ENCODE results near the gene SNX1.
"Not testable (repeated sequence)": the region's sequence is repeated elsewhere in the genome, so short reads cannot be mapped to it uniquely, and the experiment has no call there.

The SNX1 gene

GRCh38 chr15:64095795-64096667, at the start of gene SNX1:
Gene SNX1 (plus strand): TSS chr15:64095982. CDS start chr15:64096014, 32 bp downstream.
- peak; percentile 31 for DNase-seq

- no peak for DNase-seq
Measured at GRCh38 chr15:64046421-64047153, 49.2 kb upstream of the SNX1 start, which contains the start of gene DAPK2. Gene DAPK2 (minus strand): TSS chr15:64046485. CDS start chr15:64040261, 6,224 bp downstream.

GRCh38 chr15:64048781-64049460, 46.9 kb upstream of the SNX1 start:
- DNase-seq: no peak

GRCh38 chr15:64050281-64051092, 45.3 kb upstream of the SNX1 start:
- no peak for DNase-seq

GRCh38 chr15:64051093-64051402, 44.7 kb upstream of the SNX1 start:
- DNase-seq: no peak

- DNase-seq: no peak
Measured at GRCh38 chr15:64051407-64052259, 44.1 kb upstream of the SNX1 start.

- no peak for DNase-seq
Measured at GRCh38 chr15:64052925-64053491, 42.8 kb upstream of the SNX1 start.

GRCh38 chr15:64053674-64054073, 42.1 kb upstream of the SNX1 start:
- not testable (repeated sequence) for DNase-seq

- DNase-seq: no peak
Measured at GRCh38 chr15:64058279-64058678, 37.5 kb upstream of the SNX1 start.

- not testable (repeated sequence) for DNase-seq
Measured at GRCh38 chr15:64059104-64059503, 36.7 kb upstream of the SNX1 start.

- DNase-seq: no peak
Measured at GRCh38 chr15:64060716-64061115, 35.1 kb upstream of the SNX1 start.

- DNase-seq: no peak
Measured at GRCh38 chr15:64066451-64066850, 29.3 kb upstream of the SNX1 start.

GRCh38 chr15:64067564-64068030, 28.2 kb upstream of the SNX1 start:
- DNase-seq: peak; percentile 16

GRCh38 chr15:64068133-64068532, 27.6 kb upstream of the SNX1 start:
- no peak for DNase-seq

- no peak for DNase-seq
Measured at GRCh38 chr15:64070106-64070505, 25.7 kb upstream of the SNX1 start.

- DNase-seq: no peak
Measured at GRCh38 chr15:64070965-64071851, 24.6 kb upstream of the SNX1 start.

- no peak for DNase-seq
Measured at GRCh38 chr15:64071931-64072765, 23.6 kb upstream of the SNX1 start.

GRCh38 chr15:64072812-64073211, 23.0 kb upstream of the SNX1 start:
- no peak for DNase-seq

GRCh38 chr15:64073496-64073895, 22.3 kb upstream of the SNX1 start:
- DNase-seq: not testable (repeated sequence)
